WERI-Rb-1 (cell line): ENCODE data around the gene CCDC77.
A peak's percentile ranks its signal among the peaks of the same experiment; 100 is the strongest.

Source experiments
- DNase-seq: peaks from one replicate; pipeline ENCODE4 v3.0.0-alpha.2; 2020
- H3K27ac ChIP-seq: fragments of 250-450 bp; sonication (Bioruptor Pico); 2 replicates; pipeline ENCODE4 v1.5.1; 2020; ENCODE audit warnings: mild to moderate bottlenecking, moderate library complexity
- H3K27me3 ChIP-seq: fragments of 250-450 bp; sonication (Bioruptor Pico); 2 replicates; pipeline ENCODE4 v1.5.1; 2021; ENCODE audit warnings: mild to moderate bottlenecking, low read depth, moderate library complexity; ENCODE audit not compliant: insufficient read depth, severe bottlenecking
- H3K36me3 ChIP-seq: fragments of 250-450 bp; sonication (Bioruptor Pico); 2 replicates; pipeline ENCODE4 v1.5.1; 2020; ENCODE audit warnings: mild to moderate bottlenecking, moderate library complexity
- H3K4me3 ChIP-seq: 2 replicates; pipeline ENCODE4 v1.5.1; 2011; ENCODE audit warnings: low read depth, mild to moderate bottlenecking, control low read depth, low read length
- H3K9me3 ChIP-seq: fragments of 250-450 bp; sonication (Bioruptor Pico); 2 replicates; pipeline ENCODE4 v1.5.1; 2021; ENCODE audit warnings: mild to moderate bottlenecking, moderate library complexity; ENCODE audit not compliant: severe bottlenecking
- CTCF ChIP-seq: IDR thresholded peaks from 2 replicates; pipeline ENCODE4 v1.5.1; 2011; ENCODE audit warnings: low read depth, mild to moderate bottlenecking, control low read depth, inconsistent platforms, low read length

The CCDC77 gene

GRCh38 chr12:386651-387050, 14.8 kb upstream of the CCDC77 start:
- DNase-seq: no peak
- no peaks in the 10 kb centered on the region for H3K9me3 ChIP-seq
- no peak overlapping the region for H3K4me3 ChIP-seq
- no peak overlapping the region for H3K27ac ChIP-seq
- TF ChIP-seq CTCF: no peak
- peaks cover 44% of the 10 kb centered on the region for H3K36me3 ChIP-seq
- H3K27me3 ChIP-seq: no peaks in the 10 kb centered on the region

GRCh38 chr12:388012-388411, 13.4 kb upstream of the CCDC77 start:
- peak overlapping the region; percentile 98 for H3K27ac ChIP-seq
- TF ChIP-seq CTCF: no peak

DNA sequence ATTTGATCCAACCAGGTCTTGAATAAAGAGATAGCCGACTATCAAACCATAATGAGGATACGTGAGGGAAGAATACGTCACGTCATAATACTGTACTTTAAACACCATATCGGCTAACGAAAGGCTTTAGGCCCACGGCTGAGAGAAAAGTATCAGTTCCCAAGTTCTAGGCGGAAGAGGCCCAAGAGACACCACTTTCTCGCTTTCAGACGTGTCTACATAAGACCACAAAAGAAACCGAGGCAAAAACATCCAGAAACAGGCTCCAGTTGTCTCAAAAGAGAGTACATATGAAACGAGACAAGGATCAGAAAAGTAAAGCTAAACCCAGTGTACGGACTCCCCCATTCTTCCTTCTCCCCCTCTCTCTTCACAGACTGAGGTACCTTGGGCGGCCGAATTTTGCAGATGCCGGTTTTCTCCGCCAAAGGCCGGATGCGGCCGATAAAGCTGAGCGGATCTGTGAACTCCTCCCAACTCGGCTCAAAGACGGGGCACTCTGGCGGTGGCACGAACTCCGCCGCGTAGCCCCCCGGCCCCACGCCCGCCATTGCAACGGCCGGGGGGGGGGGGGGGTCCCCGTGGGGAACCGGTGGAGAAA, 12.8 kb upstream of the CCDC77 start:
- DNase-seq: peak; percentile 20
- Histone ChIP-seq H3K27me3 (no peaks in the 10 kb centered on the region), H3K27ac (peak overlapping the region; percentile 98), H3K9me3 (no peaks in the 10 kb centered on the region), H3K36me3 (peaks cover 24% of the 10 kb centered on the region), H3K4me3 (peak overlapping the region; percentile 90)
- TF ChIP-seq CTCF: no peak

More at GRCh38 chr12:388012-388411, 13.4 kb upstream of the CCDC77 start:
- no peaks in the 10 kb centered on the region for H3K27me3 ChIP-seq
- no peak for DNase-seq
- H3K36me3 ChIP-seq: peaks cover 31% of the 10 kb centered on the region
- peak overlapping the region; percentile 90 for H3K4me3 ChIP-seq
- H3K9me3 ChIP-seq: no peaks in the 10 kb centered on the region

GRCh38 chr12:389142-390096, 12.0 kb upstream of the CCDC77 start, which contains the start of gene KDM5A:
KDM5A (minus strand) TSS chr12:389320; CDS start chr12:389091, 229 bp downstream.
- peak; percentile 92 for DNase-seq
- Histone ChIP-seq H3K36me3 (peaks cover 17% of the 10 kb centered on the region), H3K4me3 (peak within 1 kb of the TSS; percentile 90)

GRCh38 chr12:400828-401227, 616 bp upstream of the CCDC77 start:
- Histone ChIP-seq H3K27ac (peak overlapping the region; percentile 52), H3K36me3 (peaks cover under 1% of the 10 kb centered on the region), H3K27me3 (no peaks in the 10 kb centered on the region), H3K9me3 (no peaks in the 10 kb centered on the region), H3K4me3 (peak overlapping the region; percentile 97)
- TF ChIP-seq CTCF: no peak
- DNase-seq: no peak

More at GRCh38 chr12:389142-390096, 12.0 kb upstream of the CCDC77 start, which contains the start of gene KDM5A:
- H3K9me3 ChIP-seq: no peaks in the 10 kb centered on the region
- peak within 1 kb of the TSS; percentile 98 for H3K27ac ChIP-seq
- no peak for TF ChIP-seq CTCF
- no peaks in the 10 kb centered on the region for H3K27me3 ChIP-seq
